Measurements from ENCODE around the gene CASK. TPM values are rescaled to one million over a fixed set of nuclear protein-coding genes. Genes with fewer than 3 reads are reported as not detected.
A peak's percentile ranks its signal among the peaks of the same experiment; 100 is the strongest.

Gene CASK
- total RNA-seq, 6 experiments from 2014 or later = 17.8 to 23.8 (median 20.4) TPM

DNA sequence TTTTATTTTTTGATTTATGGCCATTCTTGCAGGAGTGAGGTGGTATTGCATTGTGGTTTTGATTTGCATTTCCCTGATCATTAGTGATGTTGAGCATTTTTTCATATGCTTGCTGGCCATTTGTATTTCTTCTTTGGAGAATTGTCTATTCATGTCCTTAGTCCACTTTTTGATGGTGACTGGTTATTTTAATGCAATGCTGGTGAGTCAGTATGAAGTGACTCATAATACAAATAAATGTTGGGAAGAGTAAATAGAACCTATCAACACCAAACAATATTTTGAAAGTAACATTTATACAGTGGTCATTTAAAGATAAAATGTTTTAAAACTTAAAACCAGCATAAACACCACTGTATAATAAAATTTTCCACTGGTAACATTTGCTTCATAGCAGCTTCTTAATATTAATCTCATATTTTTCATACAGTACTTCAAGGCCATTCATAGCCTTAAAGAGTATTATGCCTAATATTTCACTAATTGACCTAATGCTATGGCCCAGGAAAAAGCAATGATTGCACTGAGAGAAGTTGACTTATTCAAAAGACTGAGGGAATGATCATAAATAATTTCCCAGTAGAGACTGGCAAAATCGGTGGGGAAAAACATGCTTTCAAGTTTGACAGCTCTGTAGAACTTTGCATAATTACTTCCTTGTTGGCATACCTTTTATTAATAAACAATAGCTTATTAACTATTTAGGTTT, 33.9 kb downstream of the CASK start:
- Histone ChIP-seq H3K36me3 (no peaks in the 10 kb centered on the region), H3K4me1 (peaks cover 0 to 4% (median 0%) of the 10 kb centered on the region in 4 donors), H3K4me3 (no peak overlapping the region), H3K27me3 (no peaks in the 10 kb centered on the region), H3K9me3 (no peaks in the 10 kb centered on the region), H3K27ac (no peak overlapping the region)
- TF ChIP-seq, protein P1, sequence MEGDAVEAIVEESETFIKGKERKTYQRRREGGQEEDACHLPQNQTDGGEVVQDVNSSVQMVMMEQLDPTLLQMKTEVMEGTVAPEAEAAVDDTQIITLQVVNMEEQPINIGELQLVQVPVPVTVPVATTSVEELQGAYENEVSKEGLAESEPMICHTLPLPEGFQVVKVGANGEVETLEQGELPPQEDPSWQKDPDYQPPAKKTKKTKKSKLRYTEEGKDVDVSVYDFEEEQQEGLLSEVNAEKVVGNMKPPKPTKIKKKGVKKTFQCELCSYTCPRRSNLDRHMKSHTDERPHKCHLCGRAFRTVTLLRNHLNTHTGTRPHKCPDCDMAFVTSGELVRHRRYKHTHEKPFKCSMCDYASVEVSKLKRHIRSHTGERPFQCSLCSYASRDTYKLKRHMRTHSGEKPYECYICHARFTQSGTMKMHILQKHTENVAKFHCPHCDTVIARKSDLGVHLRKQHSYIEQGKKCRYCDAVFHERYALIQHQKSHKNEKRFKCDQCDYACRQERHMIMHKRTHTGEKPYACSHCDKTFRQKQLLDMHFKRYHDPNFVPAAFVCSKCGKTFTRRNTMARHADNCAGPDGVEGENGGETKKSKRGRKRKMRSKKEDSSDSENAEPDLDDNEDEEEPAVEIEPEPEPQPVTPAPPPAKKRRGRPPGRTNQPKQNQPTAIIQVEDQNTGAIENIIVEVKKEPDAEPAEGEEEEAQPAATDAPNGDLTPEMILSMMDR (IDR thresholded peaks at IDR 0.05) = no peak
- WGBS (ENCODE audit: insufficient coverage, low coverage, low lambda C conversion rate, missing lambda C conversion rate) = 26% methylated on average over 1 of the region's 1 CpG
- intact Hi-C loops (cut with DNase I) = no loop called here
- DNase-seq (no peak), ATAC-seq (peak; percentile 66 to 93 (median 76))

DNA sequence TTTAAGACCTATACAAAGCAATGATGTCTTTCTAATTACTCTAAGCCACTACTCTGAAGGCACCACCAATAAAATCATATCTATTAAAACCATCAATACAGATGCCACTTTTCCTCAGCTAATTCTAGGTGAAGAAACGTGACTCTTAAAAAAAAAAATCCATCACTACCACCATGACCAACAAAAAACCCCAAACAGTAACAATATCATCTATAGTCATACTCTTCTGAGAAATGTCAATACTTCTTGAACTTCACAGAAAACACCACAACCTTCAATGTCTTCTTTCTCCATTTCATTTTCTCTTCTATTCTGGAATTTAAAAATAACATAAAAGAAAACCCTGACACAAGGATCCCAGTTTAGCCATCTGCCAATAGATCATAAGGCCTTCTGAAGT, 35.7 kb downstream of the CASK start:
- Histone ChIP-seq H3K4me3 (no peak overlapping the region), H3K27me3 (no peaks in the 10 kb centered on the region), H3K9me3 (no peaks in the 10 kb centered on the region), H3K27ac (no peak overlapping the region), H3K36me3 (no peaks in the 10 kb centered on the region), H3K4me1 (peaks cover 0 to 4% (median 0%) of the 10 kb centered on the region in 4 donors)
- 37% methylated on average over 1 of the region's 1 CpG for WGBS (ENCODE audit: insufficient coverage, low coverage, low lambda C conversion rate, missing lambda C conversion rate)
- no peak for DNase-seq
- ATAC-seq = no peak
- TF ChIP-seq, protein P1 (IDR thresholded peaks at IDR 0.05) = no peak
- TF ChIP-seq POLR2A (IDR thresholded peaks at IDR 0.05) = no peak
- intact Hi-C loops (cut with DNase I) = no loop called here

DNA sequence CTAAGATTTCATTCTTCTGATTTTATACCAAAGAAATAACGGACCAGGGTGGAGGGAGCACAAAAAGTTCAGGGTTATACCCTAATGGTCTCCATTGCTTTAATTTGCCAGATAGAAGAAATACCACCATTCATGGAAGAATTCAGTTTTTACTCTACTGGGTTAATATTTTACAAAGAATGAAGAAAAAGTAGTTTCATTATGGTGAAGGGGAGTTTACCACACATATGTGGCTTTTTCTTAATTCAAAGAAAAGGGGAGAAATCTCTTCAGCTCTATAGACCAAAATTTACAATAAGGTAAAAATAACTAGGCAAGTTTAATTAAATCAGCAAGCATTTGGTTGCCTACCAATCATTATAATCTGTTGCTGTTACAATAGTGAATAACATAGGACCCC, 37.6 kb downstream of the CASK start:
- Histone ChIP-seq H3K36me3 (no peaks in the 10 kb centered on the region), H3K4me1 (peaks cover 0 to 4% (median 0%) of the 10 kb centered on the region in 4 donors), H3K27me3 (no peaks in the 10 kb centered on the region), H3K4me3 (no peak overlapping the region), H3K9me3 (no peaks in the 10 kb centered on the region), H3K27ac (no peak overlapping the region)
- no peak for DNase-seq
- WGBS (ENCODE audit: insufficient coverage, low coverage, low lambda C conversion rate, missing lambda C conversion rate) = 63% methylated on average over 1 of the region's 1 CpG
- intact Hi-C loops (cut with DNase I) = no loop called here
- no peak for ATAC-seq
- TF ChIP-seq, protein P1 (IDR thresholded peaks at IDR 0.05) = no peak
- no peak for TF ChIP-seq POLR2A (IDR thresholded peaks at IDR 0.05)

DNA sequence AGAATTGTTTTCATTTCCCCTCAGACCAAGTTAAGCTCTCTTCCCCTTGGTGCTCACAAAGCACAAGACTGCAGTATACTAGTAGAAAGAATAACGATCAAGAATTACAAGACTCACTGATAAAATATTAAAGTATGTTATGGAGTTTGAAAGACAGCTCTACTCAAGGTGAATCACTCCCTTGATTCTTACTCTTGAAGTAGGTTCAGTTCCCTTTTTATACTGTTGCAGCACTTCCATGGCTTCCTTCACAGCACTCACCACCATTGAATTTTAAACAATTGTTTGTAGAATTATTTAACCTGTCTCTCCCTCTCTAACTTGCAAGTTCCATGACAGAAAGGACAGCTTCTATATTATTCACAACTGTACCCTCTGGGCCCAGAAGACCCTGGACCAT, 42.2 kb downstream of the CASK start:
- no peak overlapping the region for H3K27ac ChIP-seq
- ATAC-seq = no peak
- H3K4me3 ChIP-seq = no peak overlapping the region
- no peaks in the 10 kb centered on the region for H3K36me3 ChIP-seq
- H3K27me3 ChIP-seq = no peaks in the 10 kb centered on the region
- DNase-seq = no peak
- 31% methylated on average over 1 of the region's 1 CpG for WGBS (ENCODE audit: insufficient coverage, low coverage, low lambda C conversion rate, missing lambda C conversion rate)
- intact Hi-C loops (cut with DNase I) = no loop called here
- TF ChIP-seq, protein P1 (IDR thresholded peaks at IDR 0.05) = no peak
- TF ChIP-seq POLR2A (IDR thresholded peaks at IDR 0.05) = no peak
- no peaks in the 10 kb centered on the region for H3K9me3 ChIP-seq
- peaks cover 0 to 10% (median 3%) of the 10 kb centered on the region in 4 donors for H3K4me1 ChIP-seq

All from right lobe of liver (tissue), 6 donors.